ENCODE measurements around the gene TNIP2.

- TF ChIP-seq CTCF (conservative IDR thresholded peaks at IDR 0.05; ENCODE audit: low read depth, low read length) (no peak), EZH2 (IDR thresholded peaks at IDR 0.05; ENCODE audit: borderline replicate concordance, low read depth, low read length, poor library complexity, severe bottlenecking) (no peak)
Measured at GRCh38 chr4:2714918-2715317, 41.2 kb downstream of the TNIP2 start.

All from A673 (cell line).